GM18505 (cell line): Measurements from ENCODE around the gene SLX9.
"Not testable (repeated sequence)": the region's sequence is repeated elsewhere in the genome, so short reads cannot be mapped to it uniquely, and the experiment has no call there.

Source experiments
- ATAC-seq: cut with Tn5 transposase; IDR thresholded peaks from one replicate; pipeline ENCODE4 v1.9.1; 2021; ENCODE audit not compliant: unreplicated experiment
- POLR2A ChIP-seq: IDR thresholded peaks from 4 replicates; pipeline ENCODE4 v1.6.1; 2011; ENCODE audit warnings: borderline replicate concordance; ENCODE audit not compliant: insufficient read depth, insufficient read length; ENCODE audit errors: extremely low read depth

SLX9 gene

GRCh38 chr21:45020629-45021427 lies 81.0 kb downstream of the SLX9 start:
- TF ChIP-seq POLR2A, result no peak
- ATAC-seq, result no peak

DNA sequence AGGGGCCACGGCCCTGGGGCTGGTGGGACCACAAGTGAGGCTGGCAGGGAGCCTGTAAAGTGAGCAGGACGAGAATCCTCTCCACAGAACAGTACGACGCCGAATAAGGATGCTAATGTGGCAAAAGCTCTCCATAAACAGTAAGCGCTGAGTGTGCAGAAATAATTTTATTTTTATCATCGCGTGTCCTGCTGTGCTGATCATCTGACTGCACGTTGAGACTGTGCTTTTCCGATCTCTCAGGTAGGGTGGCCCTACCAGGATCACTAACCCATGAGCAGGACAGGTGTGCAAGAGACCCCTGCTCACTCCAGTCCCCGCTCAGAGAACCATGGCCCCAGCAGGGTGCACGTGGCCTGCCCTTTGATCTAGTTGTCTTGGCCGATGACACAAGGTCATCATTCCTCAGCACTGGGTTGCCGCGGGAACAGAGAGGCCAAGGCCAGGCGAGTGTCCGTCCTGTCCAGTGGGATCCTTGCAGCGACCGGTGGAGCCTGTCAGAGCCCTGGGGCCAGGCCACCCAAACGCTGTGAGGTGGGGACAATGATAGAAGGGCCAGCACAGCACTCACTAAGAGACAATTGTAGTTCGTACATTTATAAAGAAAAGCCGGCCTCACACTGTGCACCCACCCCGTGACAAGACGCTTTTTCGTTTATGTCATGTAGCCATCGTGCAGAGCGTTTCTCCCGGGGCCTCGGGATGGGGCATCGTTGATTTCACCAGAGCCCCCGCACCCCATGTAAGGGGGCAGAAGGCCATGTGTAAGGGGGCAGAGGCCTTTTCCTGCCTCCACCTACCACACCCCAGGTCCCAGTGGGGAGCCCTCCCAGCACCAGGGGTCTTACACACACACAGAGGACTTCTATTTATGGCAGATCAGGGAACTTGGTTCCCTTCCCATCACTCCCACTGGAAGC lies 81.9 kb downstream of the SLX9 start:
- no peak for ATAC-seq
- no peak for TF ChIP-seq POLR2A

GRCh38 chr21:45022348-45022675 lies 82.5 kb downstream of the SLX9 start:
- ATAC-seq, result no peak
- no peak for TF ChIP-seq POLR2A

GRCh38 chr21:45022736-45023135 lies 82.9 kb downstream of the SLX9 start:
- TF ChIP-seq POLR2A, result no peak
- ATAC-seq, result no peak

GRCh38 chr21:45024516-45024915 lies 84.7 kb downstream of the SLX9 start:
- not testable (repeated sequence) for ATAC-seq

GRCh38 chr21:45026066-45026745 lies 86.4 kb downstream of the SLX9 start:
- no peak for ATAC-seq
- TF ChIP-seq POLR2A, result no peak
